GM18909 (cell line): ENCODE results near the gene PRKCA.

Experiments
- ATAC-seq: cut with Tn5 transposase; IDR thresholded peaks from one replicate; pipeline ENCODE4 v1.9.1; 2021; ENCODE audit warnings: mild to moderate bottlenecking; ENCODE audit not compliant: unreplicated experiment, poor library complexity

Gene PRKCA

DNA sequence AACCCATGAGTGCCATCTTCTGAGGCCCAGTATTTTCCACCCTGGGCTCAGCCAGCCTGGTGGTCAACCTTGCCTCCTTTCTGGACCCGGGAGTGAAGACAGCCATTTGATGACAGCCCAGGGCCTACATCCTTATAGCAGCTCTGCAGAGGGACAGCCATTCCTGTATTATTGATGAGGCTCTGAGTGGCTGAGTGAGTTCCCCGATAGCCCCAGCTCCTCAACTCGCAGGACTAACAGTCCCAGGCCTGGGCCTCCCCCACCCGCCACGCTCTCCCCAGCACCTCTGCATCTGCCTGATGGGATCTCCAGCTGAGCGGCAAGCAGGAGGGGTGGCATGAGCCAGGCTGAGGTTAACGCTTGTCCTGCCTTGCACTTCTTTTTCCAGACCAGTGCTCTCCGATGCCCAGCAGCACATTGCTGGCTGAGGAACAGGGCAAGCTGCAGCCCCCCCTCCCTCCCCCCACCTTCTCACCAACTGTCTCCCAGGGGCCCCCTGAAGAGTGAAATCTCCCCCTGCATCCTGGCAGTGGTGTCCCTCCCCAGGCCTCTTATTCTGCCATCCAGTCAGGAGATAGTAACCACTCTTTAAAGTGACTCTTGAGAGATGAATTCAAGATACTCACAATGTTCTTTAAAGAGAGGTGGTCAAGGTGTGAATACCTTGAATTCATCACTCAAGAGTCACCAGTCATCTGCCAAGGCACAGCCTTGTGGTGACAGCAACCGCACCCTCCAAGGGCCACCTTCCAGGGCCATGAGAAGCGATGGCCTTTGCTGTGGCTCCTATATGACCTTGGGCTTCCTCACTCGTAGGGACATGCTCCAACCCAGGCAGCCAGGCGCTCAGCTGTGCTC lies 556.0 kb downstream of the PRKCA start:
- no peak for ATAC-seq

DNA sequence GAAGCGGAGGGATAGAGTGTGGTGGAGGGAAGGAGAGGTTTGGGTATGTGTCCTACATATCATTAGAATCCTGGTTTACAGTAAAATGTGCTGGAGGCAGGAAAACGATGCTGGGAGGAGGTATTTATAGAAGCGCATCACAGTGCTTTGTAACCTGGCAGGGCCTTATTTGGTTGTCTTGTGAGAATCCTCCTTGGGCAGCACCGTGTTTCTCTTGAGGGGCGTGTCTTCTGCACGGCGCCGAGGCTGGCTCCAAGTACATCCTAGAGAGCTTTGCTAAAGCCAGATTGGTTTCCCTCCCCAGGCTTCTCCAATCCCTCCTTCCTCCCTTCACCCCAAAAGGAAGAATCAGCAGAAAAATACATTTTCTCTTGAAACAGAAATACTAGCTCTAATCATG lies 556.9 kb downstream of the PRKCA start:
- ATAC-seq, result no peak

DNA sequence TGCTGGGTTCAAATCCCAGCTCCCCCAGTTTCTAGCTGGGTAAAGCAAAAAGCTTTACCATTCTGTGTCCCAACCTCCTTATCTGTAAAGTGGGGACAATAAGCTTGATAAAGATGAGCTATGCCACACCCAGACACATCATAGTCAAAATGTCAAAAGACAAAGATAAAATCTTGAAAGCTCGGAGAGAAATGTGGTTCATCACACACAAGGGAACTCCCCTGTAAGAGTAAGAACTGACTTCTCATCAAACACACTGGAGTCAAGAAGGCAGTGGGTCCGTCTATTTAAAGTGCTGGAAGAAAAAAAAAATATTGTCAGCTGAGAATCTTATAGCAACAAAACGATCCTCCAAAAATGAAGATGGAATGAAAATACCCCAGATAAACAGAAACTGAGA lies 557.8 kb downstream of the PRKCA start:
- no peak for ATAC-seq
